ENCODE results near the gene DNAJB13. TPM values are rescaled to one million over a fixed set of nuclear protein-coding genes. Genes with fewer than 3 reads are reported as not detected.

DNAJB13 gene
- total RNA-seq, 1 experiment from 2014 or later: not detected

- H3K23ac ChIP-seq (ENCODE audit: insufficient read length, low read depth, low read length): no peak overlapping the region
- Mint-ChIP-seq H3K36me3 (ENCODE audit: insufficient read depth in 1 of 3, low read depth in 3 of 3) (peaks cover 25 to 36% (median 34%) of the 10 kb centered on the region in 3 experiments; a peak in 6 of 7 replicates), H3K27me3 (ENCODE audit: low read depth) (peaks cover 2% of the 10 kb centered on the region), H3K4me1 (peaks cover 0 to 5% of the 10 kb centered on the region in 2 experiments; a peak in 1 of 4 replicates), H3K4me3 (no peak overlapping the region), H3K9me3 (no peaks in the 10 kb centered on the region), H3K27ac (no peak overlapping the region)
- H3K56ac ChIP-seq (ENCODE audit: insufficient read length, low read depth, low read length): no peak overlapping the region
- no peak overlapping the region for H2BK120ac ChIP-seq (ENCODE audit: low read depth, low read length, poor library complexity, severe bottlenecking)
- no peak overlapping the region for H4K8ac ChIP-seq (replicated peaks; ENCODE audit: insufficient read length, low read depth, low read length)
- no peak overlapping the region for H3K4me2 ChIP-seq (ENCODE audit: insufficient read depth, insufficient read length, low read length)
- H4K91ac ChIP-seq (ENCODE audit: insufficient read length, low read depth, low read length): no peak overlapping the region
- H3K14ac ChIP-seq (ENCODE audit: insufficient read depth, low read length): no peak overlapping the region
- WGBS (ENCODE audit: extremely low coverage, insufficient read length, low lambda C conversion rate): no CpG with 5 or more reads among the region's 1 CpG
- DNase-seq: no peak
- H3T11ph ChIP-seq (ENCODE audit: low read length): no peak overlapping the region
- no peaks in the 10 kb centered on the region for H3K9me3 ChIP-seq (ENCODE audit: control insufficient read depth, low read depth, low read length)
- H2BK12ac ChIP-seq (ENCODE audit: insufficient read length, low read depth, low read length): no peak overlapping the region
- H2BK20ac ChIP-seq (ENCODE audit: low read depth, low read length, poor library complexity, severe bottlenecking): no peak overlapping the region
- H3K9ac ChIP-seq (ENCODE audit: extremely low read depth, insufficient read length, low read length): no peak overlapping the region
- no peak overlapping the region for H3K4ac ChIP-seq (ENCODE audit: low read depth, low read length)
- H2AK5ac ChIP-seq (ENCODE audit: insufficient read length, low read length): no peak overlapping the region
- no peaks in the 10 kb centered on the region for H3K79me1 ChIP-seq (ENCODE audit: insufficient read depth, low read depth, low read length, poor library complexity, severe bottlenecking)
- no peak overlapping the region for H2BK5ac ChIP-seq (ENCODE audit: insufficient read length, low read length)
- no peaks in the 10 kb centered on the region for H3K23me2 ChIP-seq (ENCODE audit: insufficient read length, low read depth, low read length, poor library complexity, severe bottlenecking)
- TF ChIP-seq CTCF (conservative IDR thresholded peaks at IDR 0.05): no peak
- no peaks in the 10 kb centered on the region for H4K20me1 ChIP-seq (ENCODE audit: control insufficient read depth, insufficient read depth, insufficient read length)
- H2AFZ ChIP-seq (ENCODE audit: low read length): no peak overlapping the region
- H3K27me3 ChIP-seq (ENCODE audit: insufficient read depth, low read length): no peaks in the 10 kb centered on the region
- H4K5ac ChIP-seq (ENCODE audit: insufficient read length, low read depth, low read length): no peak overlapping the region
- no peak overlapping the region for H2BK15ac ChIP-seq (ENCODE audit: low read depth, low read length)
- no peak overlapping the region for H3K18ac ChIP-seq (ENCODE audit: insufficient read length, low read depth, low read length)
- H3K4me1 ChIP-seq (ENCODE audit: insufficient read depth, low read length): no peaks in the 10 kb centered on the region
- H3K27ac ChIP-seq (ENCODE audit: insufficient read length, low read depth, low read length): no peak overlapping the region
- no peaks in the 10 kb centered on the region for H3K79me2 ChIP-seq (ENCODE audit: insufficient read depth, low read length)
These were observed 21.4 kb downstream of the DNAJB13 start for GRCh38 chr11:73972187-73972586.

Data from H9 (cell line).